Kidney (tissue), 14 donors: ENCODE data around the gene TMF1. TPM values are rescaled to one million over a fixed set of nuclear protein-coding genes. Genes with fewer than 3 reads are reported as not detected.

ENCODE experiments used
- DNase-seq, 5 donors: peaks; one replicate each; pipeline ENCODE4 v3.0.0-alpha.2; 2013 to 2020
- FAIRE-seq: peaks from 2 replicates; lab custom pipeline; 2012; peaks lifted over from hg19 to GRCh38; lab: Jason Lieb, UNC
- H3K27ac ChIP-seq, 2 donors: one replicate each; pipeline ENCODE4 v1.7.0; 2013; ENCODE audit warnings: low read depth in 2 of 2, low read length in 2 of 2, inconsistent platforms in 1 of 2
- H3K27me3 ChIP-seq: one replicate; pipeline ENCODE4 v1.7.1; 2013; ENCODE audit warnings: low read length, inconsistent platforms; ENCODE audit not compliant: control insufficient read depth, insufficient read depth
- H3K36me3 ChIP-seq, 3 donors: one replicate each; pipeline versions ENCODE4 v1.7.0 to v1.7.1; 2013; ENCODE audit warnings: low read length in 3 of 3, control low read depth in 1 of 3, inconsistent platforms in 1 of 3; ENCODE audit not compliant: insufficient read depth in 3 of 3, control insufficient read depth in 2 of 3
- H3K4me1 ChIP-seq, 3 donors: one replicate each; pipeline versions ENCODE4 v1.7.0 to v1.7.1; 2013; ENCODE audit warnings: low read length in 3 of 3, inconsistent platforms in 1 of 3, low read depth in 1 of 3; ENCODE audit not compliant: control insufficient read depth in 2 of 3, insufficient read depth in 2 of 3
- H3K4me3 ChIP-seq, 3 donors: one replicate each; pipeline versions ENCODE4 v1.7.0 to v1.8.1; 2013; ENCODE audit warnings: low read length in 3 of 3, control low read depth in 1 of 3, inconsistent platforms in 1 of 3
- H3K9ac ChIP-seq, 3 donors: one replicate each; pipeline versions ENCODE4 v1.7.0 to v1.7.1; 2013; ENCODE audit warnings: low read length in 3 of 3, control low read depth in 1 of 3, inconsistent platforms in 1 of 3
- H3K9me3 ChIP-seq, 3 donors: one replicate each; pipeline versions ENCODE4 v1.7.0 to v1.7.1; 2013; ENCODE audit warnings: low read length in 3 of 3, control low read depth in 1 of 3, inconsistent platforms in 1 of 3; ENCODE audit not compliant: control insufficient read depth in 2 of 3, insufficient read depth in 1 of 3
- CTCF ChIP-seq: IDR thresholded peaks from 3 replicates; pipeline ENCODE4 v1.5.1; 2012; ENCODE audit warnings: mild to moderate bottlenecking, moderate library complexity, borderline replicate concordance; ENCODE audit not compliant: insufficient read depth; ENCODE audit errors: extremely low read depth
- intact Hi-C: fragments of 100-400 bp; cut with DNase I; formaldehyde crosslinking; loops from one replicate; pipeline ENCODE4 v1.11.1; 2022
- polyA plus RNA-seq: library from polyadenylated mRNA; stranded (reverse); fragments of 350-450 nt; fragmentation: Illumina TruSeq; extraction: RNeasy Lipid Tissue Mini Kit (QIAGEN cat#74804); gene quantifications from one replicate; pipeline ENCODE4 v1.2.3, GENCODE V29; 2014; ENCODE audit warnings: low read depth, low replicate concordance; ENCODE audit not compliant: insufficient read depth
- total RNA-seq: library from RNA; stranded (reverse); fragmentation: NEBNext Ultra II Directional; extraction: Animal tissue kit (Norgen Biotek cat#: 25700); gene quantifications from one replicate; pipeline ENCODE4 v1.2.1, GENCODE V29; 2021
- donor health status: control.
- donor health status: control.
- donor health status: control.
- donor health status: control.
- donor health status: control.
- donor health status: DM: yes; HTN: yes; CAD: no.
- donor health status: Normal renal cell carcinoma (clear cell type).

TMF1 gene
- total and polyA plus RNA-seq, 2 donors from 2014 or later = 6.5 to 38.8 TPM

- no peak for TF ChIP-seq CTCF
- intact Hi-C loops = no loop called here
- no peaks in the 10 kb centered on the region for H3K4me1 ChIP-seq
- H3K27me3 ChIP-seq = no peaks in the 10 kb centered on the region
- no peak overlapping the region for H3K9ac ChIP-seq
- no peak overlapping the region for H3K27ac ChIP-seq
- H3K4me3 ChIP-seq = no peak overlapping the region
- DNase-seq = no peak
- no peaks in the 10 kb centered on the region for H3K9me3 ChIP-seq
- H3K36me3 ChIP-seq = peaks cover 17 to 30% (median 24%) of the 10 kb centered on the region in 3 donors
- FAIRE-seq = no peak
Observed at GRCh38 chr3:69059688-69060087, 7.6 kb upstream of the TMF1 start.

GRCh38 chr3:69058947-69059224 is 6.8 kb upstream of the TMF1 start:
- H3K27ac ChIP-seq = no peak overlapping the region
- intact Hi-C loops = no loop called here
- FAIRE-seq = no peak
- TF ChIP-seq CTCF = no peak
- no peak for DNase-seq
- H3K4me1 ChIP-seq = no peaks in the 10 kb centered on the region
- peaks cover 17 to 30% (median 25%) of the 10 kb centered on the region in 3 donors for H3K36me3 ChIP-seq
- H3K9ac ChIP-seq = no peak overlapping the region
- H3K27me3 ChIP-seq = no peaks in the 10 kb centered on the region
- no peaks in the 10 kb centered on the region for H3K9me3 ChIP-seq
- H3K4me3 ChIP-seq = no peak overlapping the region

DNA sequence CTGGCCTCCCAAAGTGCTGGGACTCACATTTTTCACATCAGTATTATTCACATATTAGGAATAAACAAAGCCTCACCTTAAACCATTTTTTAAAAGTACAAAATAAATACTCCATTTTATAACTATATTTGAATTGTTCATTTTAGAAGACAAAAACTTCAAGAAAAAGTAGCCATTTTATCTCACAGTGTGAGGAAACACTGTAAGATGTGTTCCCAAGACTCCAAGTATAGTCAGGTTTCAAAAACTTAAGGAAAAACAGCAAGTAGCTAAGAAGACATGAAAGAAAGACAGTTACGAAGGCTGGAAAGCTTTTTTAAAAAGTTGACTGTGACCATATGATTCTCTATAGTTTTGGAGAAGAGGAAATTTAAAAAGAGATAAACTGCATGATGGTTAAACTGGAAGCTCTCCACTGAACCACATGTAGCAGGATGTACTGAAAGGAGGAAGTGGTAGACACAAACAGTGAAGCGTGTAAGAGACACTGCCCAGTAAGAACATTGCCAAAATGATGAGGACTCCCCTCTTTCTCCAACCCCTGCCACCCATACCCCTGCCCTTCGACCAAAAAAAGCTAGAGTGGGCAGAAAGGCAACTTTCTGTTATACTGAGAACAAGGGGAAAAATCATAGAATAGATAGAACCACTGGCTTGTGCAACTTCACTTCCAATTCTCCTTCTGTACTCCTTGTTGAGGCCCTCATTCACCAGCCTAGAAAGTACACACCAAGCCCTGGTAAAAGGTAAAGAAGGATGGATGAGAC is 6.2 kb upstream of the TMF1 start:
- Histone ChIP-seq H3K36me3 (peaks cover 17 to 30% (median 25%) of the 10 kb centered on the region in 3 donors), H3K9me3 (no peaks in the 10 kb centered on the region), H3K4me3 (no peak overlapping the region), H3K27ac (no peak overlapping the region), H3K27me3 (no peaks in the 10 kb centered on the region), H3K4me1 (no peaks in the 10 kb centered on the region), H3K9ac (no peak overlapping the region)
- FAIRE-seq (no peak), DNase-seq (no peak)
- TF ChIP-seq CTCF = no peak
- intact Hi-C loops = no loop called here
